Measurements from ENCODE around the gene TMEM179.
"Not testable (repeated sequence)": the region's sequence is repeated elsewhere in the genome, so short reads cannot be mapped to it uniquely, and the experiment has no call there.

The TMEM179 gene

DNA sequence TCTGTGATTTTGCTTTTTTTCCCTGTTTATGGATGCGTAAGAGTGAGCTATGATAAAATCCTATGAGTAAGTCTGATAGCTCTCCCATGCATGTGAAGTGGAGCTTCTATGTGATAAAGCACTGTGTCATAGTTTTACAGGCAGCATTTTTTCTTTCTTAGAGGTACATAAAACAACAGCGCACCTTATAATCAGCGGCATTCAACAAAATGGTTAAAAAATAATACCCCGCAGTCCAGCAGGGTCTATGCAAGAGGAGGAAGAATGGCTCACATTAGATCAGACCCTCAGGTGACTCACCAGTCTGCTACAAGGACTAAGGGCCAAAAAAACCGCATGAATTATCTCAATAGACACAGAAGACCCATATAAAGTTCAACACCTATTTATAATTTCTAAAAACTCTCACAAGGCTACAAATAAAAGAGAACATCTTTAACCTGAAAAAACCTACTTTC, 33.0 kb upstream of the TMEM179 start:
- no peak for DNase-seq (ENCODE audit: low read depth)

DNA sequence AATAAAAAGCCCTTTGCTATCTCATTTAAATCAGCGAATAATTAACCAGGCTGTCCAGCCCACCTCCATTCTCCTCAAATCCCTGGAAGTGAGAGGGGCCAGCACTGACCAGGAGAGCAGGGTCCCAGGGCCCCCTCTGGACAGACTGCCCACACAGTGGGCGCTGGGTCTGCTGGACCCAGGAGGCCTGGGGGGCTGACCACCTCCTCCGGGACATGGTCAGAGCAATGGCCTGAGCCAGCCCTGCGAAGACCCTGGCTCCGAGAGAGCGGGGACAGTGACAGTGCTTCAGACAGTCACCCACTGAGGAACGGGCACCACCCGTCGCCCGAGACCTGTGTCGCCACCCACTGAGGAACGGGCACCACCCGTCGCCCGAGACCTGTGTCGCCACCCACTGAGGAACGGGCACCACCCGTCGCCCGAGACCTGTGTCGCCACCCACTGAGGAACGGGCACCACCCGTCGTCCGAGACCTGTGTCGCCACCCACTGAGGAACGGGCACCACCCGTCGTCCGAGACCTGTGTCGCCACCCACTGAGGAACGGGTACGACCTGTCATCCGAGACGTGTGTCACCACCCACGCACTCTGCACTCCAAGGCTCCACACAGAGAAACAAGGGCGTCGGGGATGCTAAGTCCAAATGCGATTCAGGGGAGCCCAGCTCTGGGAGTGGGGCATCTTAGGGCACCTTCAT, 32.4 kb upstream of the TMEM179 start:
- DNase-seq (ENCODE audit: low read depth) = not testable (repeated sequence)

DNA sequence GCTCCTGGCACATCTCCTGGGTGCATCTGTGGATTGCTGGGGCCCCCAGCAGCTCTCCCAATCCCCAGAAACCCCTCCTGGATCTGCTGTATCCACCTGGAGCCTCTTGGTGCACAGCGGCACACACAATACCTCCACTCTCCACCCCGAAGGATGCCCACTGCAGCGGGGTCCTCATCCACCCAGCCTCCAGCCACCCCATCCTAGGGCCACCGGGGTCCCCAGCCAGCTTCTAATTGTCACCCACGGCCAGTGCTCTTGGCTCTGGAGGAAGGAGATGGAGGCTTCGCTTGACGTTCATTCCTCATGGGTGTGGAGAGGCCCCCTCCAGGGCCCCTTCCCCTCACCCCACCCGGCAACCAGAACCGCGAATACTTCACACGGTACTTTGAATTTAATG, 31.6 kb upstream of the TMEM179 start:
- DNase-seq (ENCODE audit: low read depth) = no peak

DNA sequence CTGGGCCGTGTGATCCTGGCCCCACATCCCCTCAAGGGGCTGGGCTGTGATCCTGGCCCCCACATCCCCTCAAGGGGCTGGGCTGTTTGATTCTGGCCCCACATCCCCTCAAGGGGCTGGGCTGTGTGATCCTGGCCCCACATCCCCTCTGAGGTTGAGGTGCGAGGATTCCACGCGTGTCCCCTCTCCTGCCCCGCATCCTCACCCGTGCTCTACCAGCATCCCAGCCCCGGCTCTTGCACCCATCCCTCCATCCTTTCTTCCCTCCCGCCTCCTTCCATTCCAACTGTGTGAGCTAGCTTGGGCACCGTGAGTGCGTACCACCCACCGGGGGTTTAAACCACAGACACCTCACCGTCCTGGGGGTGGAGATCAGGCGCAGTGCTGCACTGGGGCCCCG, 31.1 kb upstream of the TMEM179 start:
- no peak for DNase-seq (ENCODE audit: low read depth)

DNA sequence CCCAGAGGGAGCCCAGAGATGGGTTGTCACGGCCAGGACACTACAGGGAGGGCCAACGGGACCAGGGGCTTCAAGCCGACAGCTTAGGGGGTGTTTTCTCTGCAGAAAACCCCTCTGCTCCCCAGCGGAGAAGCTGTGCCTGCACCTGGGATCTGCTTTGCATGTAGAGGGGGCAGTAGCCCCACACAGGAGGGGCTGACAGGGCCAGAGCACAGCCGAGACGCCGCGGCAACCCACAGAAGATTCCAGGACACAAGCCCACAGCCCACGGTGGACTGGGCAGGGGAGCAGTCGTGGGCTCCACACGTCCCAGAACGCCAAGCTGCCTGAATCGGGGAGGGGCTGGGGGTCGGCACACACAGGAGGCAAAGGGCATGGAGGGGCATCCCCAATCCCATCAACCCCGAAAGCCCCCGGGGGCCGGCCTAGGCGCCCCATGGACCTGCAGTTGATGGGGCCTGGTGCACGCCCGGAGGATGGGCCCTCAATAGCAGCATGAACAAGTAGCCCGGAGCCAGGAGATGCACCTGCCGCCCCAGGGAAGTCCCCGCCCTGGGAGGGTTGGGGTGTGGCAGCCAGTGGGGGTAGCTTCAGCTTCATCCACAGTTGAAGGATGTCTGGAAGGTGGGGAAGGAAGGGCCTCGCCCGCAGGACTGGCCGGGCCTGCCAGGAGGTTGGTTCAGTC, 30.5 kb upstream of the TMEM179 start:
- no peak for DNase-seq (ENCODE audit: low read depth)

DNA sequence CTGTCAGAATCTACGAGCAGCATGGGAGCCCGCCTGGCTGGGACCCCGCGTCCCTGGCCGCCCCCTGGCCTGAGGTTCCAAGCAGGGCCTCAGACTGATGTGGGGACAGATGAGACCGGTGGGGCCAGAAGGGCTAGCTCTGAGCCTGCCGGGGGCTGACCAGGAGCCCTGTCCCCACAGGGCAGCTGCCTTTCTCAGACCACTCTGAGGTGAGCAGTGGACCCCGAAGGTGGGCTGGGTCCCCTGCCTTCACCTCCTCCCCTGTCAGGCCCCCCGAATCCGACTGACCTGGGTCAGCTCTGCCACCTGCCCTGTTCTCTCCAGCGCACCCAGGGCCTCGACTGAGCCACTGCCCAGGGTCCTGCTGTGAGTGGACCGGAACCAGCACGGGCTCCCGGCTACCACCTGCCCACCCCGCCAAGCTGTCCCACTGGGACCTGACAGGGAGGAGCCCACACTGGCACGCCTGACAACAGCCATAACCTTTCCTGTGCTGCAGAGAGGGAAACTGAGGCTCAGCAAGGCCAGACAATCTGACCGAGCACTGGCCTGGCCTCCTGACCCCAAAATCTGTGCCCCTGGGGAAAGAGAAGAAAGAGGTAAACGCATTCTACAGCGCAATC, 29.7 kb upstream of the TMEM179 start:
- no peak for DNase-seq (ENCODE audit: low read depth)

DNA sequence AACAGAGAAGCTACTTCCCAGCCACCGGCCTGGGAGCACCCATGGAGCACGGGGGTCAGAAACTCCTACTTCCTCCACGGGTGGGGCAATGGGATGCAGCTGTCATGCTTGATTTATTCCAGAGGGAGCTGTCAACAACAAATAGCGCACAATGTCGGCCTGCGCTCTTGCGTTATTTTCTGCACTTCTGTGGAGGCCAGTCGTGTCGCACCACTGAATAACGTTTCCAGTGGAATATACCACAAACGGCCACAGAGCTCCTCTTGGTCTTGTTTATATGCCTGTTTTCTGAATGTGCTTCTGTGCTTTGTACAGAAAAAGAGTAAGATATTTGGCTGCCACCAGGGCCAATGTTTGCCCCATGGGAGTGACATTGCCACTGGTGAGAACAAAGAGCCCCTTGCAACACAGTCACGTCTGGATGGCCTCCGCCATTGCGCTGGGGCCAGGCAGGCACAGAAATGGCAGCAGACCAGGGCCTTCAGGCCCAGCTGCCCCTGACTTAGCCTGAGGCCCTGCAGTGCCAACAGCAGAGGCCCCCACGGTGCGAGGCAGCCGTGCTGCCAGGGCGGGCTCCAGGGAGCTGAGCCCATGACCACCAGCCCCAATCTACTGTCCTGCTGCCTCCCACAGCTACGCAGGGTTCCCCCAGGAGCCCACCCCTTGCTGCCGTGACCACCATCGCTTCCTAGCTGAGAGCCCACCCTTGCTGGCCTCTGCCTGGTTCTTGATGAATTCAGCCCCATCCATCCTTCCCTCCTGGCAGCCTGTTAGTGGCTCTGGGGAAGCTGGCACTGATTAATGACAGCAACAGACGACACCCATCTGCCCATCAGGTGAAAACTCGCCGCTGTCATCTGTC, 28.9 kb upstream of the TMEM179 start:
- no peak for DNase-seq (ENCODE audit: low read depth)

DNA sequence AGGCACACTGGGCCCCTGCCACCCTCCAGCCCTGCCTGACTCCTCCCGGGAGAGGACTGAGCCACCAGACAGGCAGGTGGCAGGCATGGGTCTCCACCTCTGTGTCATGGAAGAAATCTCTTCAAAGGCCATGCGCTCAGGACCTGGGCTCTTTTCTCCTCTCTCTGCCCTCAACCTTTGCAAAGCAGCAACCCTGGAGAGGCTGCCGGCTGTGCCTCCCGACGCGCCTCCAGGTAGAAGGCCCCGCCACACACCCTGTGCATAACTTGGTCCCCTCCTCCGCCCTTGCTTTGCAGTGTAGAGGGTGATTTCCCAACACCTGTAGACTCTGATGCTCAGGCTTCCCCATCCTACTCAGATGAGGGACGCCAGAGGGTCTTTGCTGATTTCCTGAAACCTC, 28.2 kb upstream of the TMEM179 start:
- DNase-seq (ENCODE audit: low read depth) = no peak

DNA sequence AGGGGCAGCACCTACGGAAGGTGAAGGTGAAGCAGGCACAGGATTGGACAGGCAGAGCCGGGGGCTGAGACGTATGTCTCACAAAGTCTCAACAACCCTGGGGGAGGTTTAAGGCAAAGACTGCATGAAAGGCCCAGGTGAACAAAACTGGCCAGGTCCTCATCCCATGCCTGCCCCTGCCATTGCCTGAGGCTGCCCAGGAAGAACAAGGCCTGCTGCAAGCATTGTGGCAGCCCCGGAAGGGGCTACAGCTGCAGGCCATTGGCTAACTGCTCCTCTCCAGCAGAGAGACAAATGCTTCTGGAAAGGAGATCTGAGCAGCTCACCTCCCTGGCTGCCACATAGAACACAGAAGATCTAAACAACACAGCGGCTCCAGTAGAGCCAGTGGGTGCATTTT, 20.4 kb upstream of the TMEM179 start:
- DNase-seq (ENCODE audit: low read depth) = no peak

DNA sequence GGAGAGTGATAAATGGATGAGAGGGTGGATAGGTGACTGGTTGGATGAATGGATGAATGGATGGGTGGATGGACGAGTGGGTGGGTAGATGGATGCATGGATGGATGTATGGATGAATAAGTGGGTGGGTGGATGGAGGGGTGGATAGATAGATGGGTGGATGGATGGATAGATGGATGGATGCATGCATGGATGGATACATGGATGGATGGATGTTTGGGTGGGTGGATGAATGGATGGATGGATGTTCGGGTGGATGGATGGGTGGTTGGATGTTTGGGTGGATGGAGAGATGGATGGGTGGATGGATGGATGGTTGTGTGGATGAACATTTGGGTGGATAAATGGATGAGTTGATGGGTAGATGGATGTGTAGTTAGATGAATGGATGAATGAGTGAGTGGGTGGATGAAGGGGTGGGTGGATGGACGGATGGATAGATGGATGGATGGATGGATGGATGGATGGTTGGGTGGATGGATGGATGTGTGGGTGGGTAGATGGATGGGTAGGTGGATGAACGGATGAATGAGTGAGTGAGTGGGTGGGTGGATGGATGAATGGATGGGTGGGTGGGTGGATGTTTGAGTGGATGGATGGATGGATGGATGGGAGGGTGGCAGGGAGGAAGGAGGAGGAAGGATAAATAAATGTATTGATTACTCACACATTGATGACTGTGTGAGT, 9.7 kb upstream of the TMEM179 start:
- no peak for DNase-seq (ENCODE audit: low read depth)

DNA sequence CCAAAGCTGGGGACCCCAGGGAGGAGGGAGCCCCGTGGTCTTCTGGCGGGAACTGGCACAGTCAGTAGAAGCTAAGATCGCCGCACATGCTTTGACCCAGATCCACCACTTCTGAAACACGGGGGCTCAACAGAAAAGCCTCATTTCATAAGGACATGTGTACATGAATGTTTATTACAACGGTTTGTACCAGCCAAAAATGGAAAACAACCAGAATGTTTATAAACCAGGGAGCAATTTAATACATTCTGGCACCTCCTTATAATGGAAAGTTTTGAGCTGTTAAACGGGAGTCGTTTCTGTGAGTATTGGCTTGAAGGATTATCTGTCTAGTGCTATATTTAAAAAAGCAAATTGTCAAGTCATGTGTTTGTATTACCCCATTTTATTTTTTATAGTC, 7.3 kb upstream of the TMEM179 start:
- DNase-seq (ENCODE audit: low read depth) = no peak

DNA sequence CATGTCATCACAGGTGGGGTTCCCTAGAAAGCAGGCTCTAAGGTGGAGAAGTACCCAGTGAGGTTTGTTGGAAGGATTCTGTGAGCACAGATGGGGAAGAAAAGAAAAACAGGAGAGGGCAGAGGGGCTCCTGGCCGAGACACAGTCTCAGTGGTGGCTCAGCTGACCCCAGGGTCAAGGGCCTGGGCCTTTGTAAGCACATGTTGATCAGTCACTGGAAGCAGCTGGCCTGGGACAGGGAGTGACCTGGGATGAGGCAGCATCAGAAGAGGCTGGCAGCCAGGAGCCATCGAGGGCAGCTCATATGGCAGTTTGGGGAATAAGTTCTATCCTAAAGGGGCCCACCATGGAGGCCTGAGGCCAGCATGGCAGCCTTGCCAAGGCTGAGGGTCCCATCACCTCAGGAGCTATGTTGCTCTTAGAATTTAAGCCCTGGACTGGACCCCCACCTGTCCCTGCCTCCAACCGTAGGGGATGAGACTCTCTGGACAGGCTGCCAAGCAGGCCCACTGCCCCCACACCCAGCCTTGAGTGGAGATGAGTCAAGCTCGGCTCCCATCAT, 6.3 kb upstream of the TMEM179 start:
- DNase-seq (ENCODE audit: low read depth) = no peak

DNA sequence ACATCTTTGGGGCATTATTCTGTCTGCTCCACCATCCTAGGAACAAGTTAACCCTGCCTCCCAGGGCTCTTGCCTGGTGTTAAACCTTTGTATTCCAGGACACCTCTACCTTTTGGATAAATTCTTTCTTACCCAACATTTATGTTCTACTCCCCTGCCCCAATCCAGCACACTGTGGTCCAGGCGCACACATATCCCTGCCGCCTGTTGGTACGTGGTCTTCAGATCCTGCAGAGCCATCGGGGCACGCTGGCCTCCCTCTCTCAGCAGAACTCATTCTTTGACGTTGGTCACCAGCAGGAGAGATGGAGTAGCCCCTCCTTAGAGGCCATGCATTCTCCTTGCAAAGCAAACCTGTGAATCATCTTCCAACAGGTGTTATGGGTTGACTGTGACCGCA, 5.1 kb upstream of the TMEM179 start:
- DNase-seq (ENCODE audit: low read depth) = no peak

DNA sequence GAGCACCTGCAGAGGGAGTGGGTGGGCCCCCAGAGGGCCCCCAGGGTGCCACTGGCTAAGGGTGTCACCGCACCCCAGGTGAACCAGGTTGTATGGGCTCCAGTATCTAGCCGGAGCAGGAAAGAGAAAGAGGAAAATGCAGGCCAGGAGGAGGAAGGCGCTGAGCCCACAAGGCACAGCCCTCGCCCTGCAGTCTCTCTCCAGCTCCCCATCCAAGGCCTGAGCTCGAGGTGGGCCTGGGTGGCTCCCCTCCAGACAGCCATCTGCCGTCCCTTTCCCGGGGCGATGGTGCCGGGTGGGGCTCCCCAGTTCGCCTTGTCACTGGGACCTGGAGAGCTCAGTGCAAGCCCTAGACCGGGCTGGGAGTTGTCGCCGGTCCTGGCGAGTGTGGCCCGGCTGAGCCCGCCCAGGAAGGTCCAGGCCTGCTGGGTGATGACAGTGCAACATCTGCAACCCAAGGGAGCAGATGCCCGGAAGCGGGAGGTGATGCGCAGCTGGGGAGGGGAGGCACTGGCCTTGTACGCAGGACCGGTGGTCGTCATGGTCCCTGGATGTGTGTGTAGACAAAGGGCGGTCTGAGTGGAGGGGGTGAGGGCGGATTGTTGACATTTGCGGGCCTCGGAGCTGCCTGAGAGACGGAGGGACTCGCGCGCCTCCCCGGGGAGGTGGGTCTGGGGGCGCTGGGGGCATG, 716 bp downstream of the TMEM179 start:
- DNase-seq (ENCODE audit: low read depth) = no peak

DNA sequence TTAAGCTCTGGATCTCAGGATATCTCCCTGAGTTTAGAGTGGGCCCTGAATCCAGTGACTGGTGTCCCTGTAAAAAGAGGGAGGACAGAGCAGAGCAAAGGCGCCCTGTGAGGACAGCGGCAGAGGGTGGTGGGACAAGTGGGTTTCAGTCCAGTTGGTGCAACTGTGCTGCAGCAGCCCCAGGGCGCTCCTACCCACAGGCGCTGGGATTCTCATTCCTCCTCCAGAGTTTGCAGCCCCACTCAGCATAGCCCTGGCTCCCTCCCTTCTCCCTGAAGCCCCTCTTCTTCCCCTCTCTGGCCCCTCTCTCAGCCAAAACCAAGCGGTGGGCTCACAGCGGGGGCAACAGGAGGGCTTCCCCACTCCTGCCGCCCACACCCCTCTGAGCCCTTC, 1.6 kb downstream of the TMEM179 start:
- no peak for DNase-seq (ENCODE audit: low read depth)

DNA sequence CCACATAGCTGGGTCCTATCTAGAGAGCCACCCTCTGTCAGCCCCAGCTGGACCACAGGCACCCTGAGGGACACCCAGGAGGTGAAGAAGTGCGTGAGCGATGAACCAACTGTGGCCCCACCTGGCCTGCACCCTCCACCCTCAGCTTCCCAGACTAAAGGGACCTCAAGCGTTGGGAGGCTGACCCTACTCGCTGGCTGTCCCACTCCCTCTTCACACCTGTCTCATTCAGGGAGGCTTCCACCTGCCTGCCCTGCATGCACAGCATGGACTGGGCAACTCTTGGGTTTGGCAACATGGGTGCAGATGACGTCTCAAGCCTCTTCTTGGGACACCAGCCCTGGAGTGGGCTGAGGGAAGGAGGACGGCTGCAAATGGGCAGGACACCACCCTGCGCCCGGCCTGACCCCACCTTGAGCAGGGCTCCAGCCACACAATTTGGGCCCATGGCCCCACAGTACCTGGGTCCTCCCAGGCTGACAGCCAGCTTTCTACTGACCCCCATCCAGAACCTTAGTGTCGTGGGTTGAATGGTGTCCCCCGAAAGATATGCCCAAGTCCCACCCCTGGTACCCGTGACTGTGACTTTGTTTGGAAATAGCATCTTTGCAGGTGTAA, 2.1 kb downstream of the TMEM179 start:
- DNase-seq (ENCODE audit: low read depth) = no peak

DNA sequence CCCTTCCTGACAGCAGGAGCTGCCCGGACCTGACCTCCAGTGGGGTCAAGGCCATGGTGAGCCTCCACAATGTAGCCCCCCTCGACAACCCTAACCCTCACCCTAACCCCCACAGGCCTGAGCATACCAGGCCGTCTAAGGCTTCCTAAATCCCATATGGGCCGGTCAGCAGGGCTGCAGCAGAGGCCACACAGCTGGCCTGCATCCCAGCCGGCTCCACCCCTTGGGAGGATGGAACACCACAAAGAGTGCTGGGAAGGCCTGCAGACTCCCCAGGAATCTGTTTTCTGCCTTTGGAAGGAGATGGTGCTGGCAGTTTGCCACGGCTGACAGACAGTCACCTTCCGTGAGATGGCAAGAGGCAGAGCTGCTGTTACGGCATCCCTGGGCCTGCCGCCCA, 2.8 kb downstream of the TMEM179 start:
- DNase-seq (ENCODE audit: low read depth) = peak; percentile 52

DNA sequence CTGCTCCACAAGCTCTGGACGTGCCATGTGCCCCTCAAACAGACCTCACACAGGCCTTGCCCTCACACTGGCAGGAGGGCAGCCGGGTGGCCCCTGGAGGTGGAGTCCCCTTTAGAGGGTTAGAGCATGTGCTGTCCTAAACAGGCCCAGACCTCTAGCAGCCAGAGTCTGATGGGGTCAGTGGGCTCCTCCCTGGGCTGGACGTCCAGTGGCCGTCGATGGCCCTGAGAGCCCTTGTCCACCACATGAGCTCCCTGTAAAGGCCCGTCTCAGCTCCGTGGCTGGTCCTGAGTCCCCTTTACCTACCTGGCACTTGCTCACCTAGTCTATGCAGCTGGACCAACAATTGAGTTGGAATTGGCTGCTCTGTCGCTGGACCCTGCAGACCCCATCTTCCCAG, 3.8 kb downstream of the TMEM179 start:
- no peak for DNase-seq (ENCODE audit: low read depth)

DNA sequence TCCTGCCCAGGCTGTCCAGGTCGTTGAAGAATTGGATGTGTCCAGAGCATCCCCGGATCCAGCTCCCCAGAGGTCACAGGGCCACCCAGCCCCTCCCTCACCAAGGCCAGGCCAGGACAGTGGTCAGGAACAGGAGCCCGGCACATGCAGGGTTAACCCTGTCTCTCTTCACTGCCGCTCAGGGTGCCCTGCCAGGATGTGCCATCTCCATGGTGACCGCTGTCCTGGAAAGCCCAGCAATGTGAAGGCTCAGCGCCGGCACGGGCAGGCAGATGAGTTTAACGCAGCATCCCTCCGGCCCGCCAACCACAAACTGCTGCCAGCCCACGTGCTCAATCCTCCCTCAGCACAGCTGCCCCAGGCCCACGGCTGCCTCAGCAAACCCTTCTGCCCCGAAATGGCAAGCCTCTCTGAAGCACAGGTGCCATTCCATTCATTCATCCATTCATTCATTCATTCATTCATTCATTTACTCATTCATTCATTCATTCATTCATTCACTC, 4.4 kb downstream of the TMEM179 start:
- peak; percentile 33 for DNase-seq (ENCODE audit: low read depth)

DNA sequence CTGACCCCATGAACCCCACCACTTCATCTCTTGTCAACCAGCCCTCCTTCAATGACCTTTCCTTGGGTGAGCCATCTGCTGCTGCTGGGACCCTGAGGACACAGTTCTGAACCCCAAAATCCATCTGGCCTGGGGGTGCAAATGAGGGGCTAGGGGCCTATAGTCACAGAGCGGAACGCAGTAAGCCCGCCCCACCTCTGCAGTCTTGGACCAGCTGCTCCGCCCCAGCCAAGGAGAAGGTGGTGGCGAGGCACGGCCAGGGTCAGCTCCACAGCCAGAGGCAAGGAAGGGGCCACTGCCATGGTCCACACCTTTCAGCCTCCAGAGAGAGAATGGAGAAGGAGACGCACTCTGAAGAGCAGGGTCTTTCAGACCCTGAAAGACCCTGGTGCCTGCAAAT, 5.1 kb downstream of the TMEM179 start:
- DNase-seq (ENCODE audit: low read depth) = no peak
